Liver (tissue), 9 donors: ENCODE results near the gene ARFGAP1. TPM values are rescaled to one million over a fixed set of nuclear protein-coding genes. Genes with fewer than 3 reads are reported as not detected.

ENCODE experiments used
- DNase-seq: peaks from one replicate; pipeline ENCODE4 v3.0.0-alpha.2; 2017; ENCODE audit warnings: low spot score
- H3K27ac ChIP-seq, 2 donors: one replicate each; pipeline ENCODE4 v1.7.0; 2013; ENCODE audit warnings: inconsistent platforms in 2 of 2, low read length in 2 of 2, control low read depth in 1 of 2, low read depth in 1 of 2, mild to moderate bottlenecking in 1 of 2
- H3K27me3 ChIP-seq, 4 donors: one replicate each; pipeline versions ENCODE4 v1.6.1 to v1.7.0; 2013; ENCODE audit warnings: low read length in 3 of 4, inconsistent platforms in 1 of 4, mild to moderate bottlenecking in 1 of 4, moderate library complexity in 1 of 4; ENCODE audit not compliant: control insufficient read depth in 4 of 4, insufficient read depth in 4 of 4
- H3K36me3 ChIP-seq, 4 donors: one replicate each; pipeline versions ENCODE4 v1.6.1 to v1.7.0; 2013; ENCODE audit warnings: low read length in 3 of 4, mild to moderate bottlenecking in 3 of 4, low read depth in 1 of 4, moderate library complexity in 1 of 4; ENCODE audit not compliant: control insufficient read depth in 4 of 4, insufficient read depth in 3 of 4
- H3K4me1 ChIP-seq, 4 donors: one replicate each; pipeline versions ENCODE4 v1.6.1 to v1.7.0; 2013; ENCODE audit warnings: low read length in 3 of 4, mild to moderate bottlenecking in 3 of 4, moderate library complexity in 1 of 4; ENCODE audit not compliant: control insufficient read depth in 4 of 4, insufficient read depth in 4 of 4
- H3K4me3 ChIP-seq, 3 donors: one replicate each; pipeline versions ENCODE4 v1.6.1 to v1.7.0; 2013; ENCODE audit warnings: low read length in 3 of 3, control low read depth in 1 of 3, low read depth in 1 of 3, mild to moderate bottlenecking in 1 of 3
- H3K9ac ChIP-seq, 2 donors: one replicate each; pipeline ENCODE4 v1.7.0; 2013; ENCODE audit warnings: low read length in 2 of 2, mild to moderate bottlenecking in 2 of 2, moderate library complexity in 2 of 2, control low read depth in 1 of 2, low read depth in 1 of 2
- H3K9me3 ChIP-seq, 4 donors: one replicate each; pipeline versions ENCODE4 v1.6.1 to v1.7.0; 2013; ENCODE audit warnings: low read length in 3 of 4; ENCODE audit not compliant: control insufficient read depth in 4 of 4
- ATF3 ChIP-seq: IDR thresholded peaks from 2 replicates; pipeline ENCODE4 v1.6.1; 2016; ENCODE audit warnings: antibody characterized with exemption
- CTCF ChIP-seq: fragments of 150-350 bp; IDR thresholded peaks from 2 replicates; pipeline ENCODE4 v1.5.1; 2017; ENCODE audit warnings: improper control_type of control experiment, low read depth, low read length; ENCODE audit not compliant: missing input control
- EGR1 ChIP-seq, 2 donors: IDR thresholded peaks; 2 replicates each; pipeline ENCODE4 v1.6.1; 2016 to 2018; ENCODE audit warnings: antibody characterized with exemption in 2 of 2, low read depth in 2 of 2
- FOXA1 ChIP-seq: IDR thresholded peaks from 2 replicates; pipeline ENCODE4 v1.6.1; 2016; ENCODE audit warnings: antibody characterized with exemption
- FOXA2 ChIP-seq: IDR thresholded peaks from 2 replicates; pipeline ENCODE4 v1.6.1; 2016; ENCODE audit warnings: antibody characterized with exemption
- GABPA ChIP-seq, 2 donors: IDR thresholded peaks in 1 of 2; conservative IDR thresholded peaks in 1 of 2; 2 replicates each; pipeline ENCODE4 v1.6.1; 2016; ENCODE audit warnings: antibody characterized with exemption in 2 of 2, mild to moderate bottlenecking in 1 of 2, moderate library complexity in 1 of 2
- HNF4A ChIP-seq, 2 donors: conservative IDR thresholded peaks; 2 replicates each; pipeline ENCODE4 v1.6.1; 2016; ENCODE audit warnings: antibody characterized with exemption in 2 of 2, mild to moderate bottlenecking in 2 of 2
- HNF4G ChIP-seq: IDR thresholded peaks from 2 replicates; pipeline ENCODE4 v1.6.1; 2016; ENCODE audit warnings: antibody characterized with exemption
- JUND ChIP-seq, 2 donors: IDR thresholded peaks; 2 replicates each; pipeline ENCODE4 v1.6.1; 2016; ENCODE audit warnings: antibody characterized with exemption in 2 of 2
- MAX ChIP-seq: IDR thresholded peaks from 2 replicates; pipeline ENCODE4 v1.6.1; 2016; ENCODE audit warnings: antibody characterized with exemption
- NR2F2 ChIP-seq: IDR thresholded peaks from 2 replicates; pipeline ENCODE4 v1.6.1; 2016; ENCODE audit warnings: antibody characterized with exemption
- RAD21 ChIP-seq, 2 donors: IDR thresholded peaks; 2 replicates each; pipeline ENCODE4 v1.6.1; 2016; ENCODE audit warnings: antibody characterized with exemption in 2 of 2, mild to moderate bottlenecking in 2 of 2
- REST ChIP-seq: IDR thresholded peaks from 2 replicates; pipeline ENCODE4 v1.6.1; 2016; ENCODE audit warnings: antibody characterized with exemption, mild to moderate bottlenecking
- RXRA ChIP-seq, 2 donors: IDR thresholded peaks; 2 replicates each; pipeline ENCODE4 v1.6.1; 2017 to 2018; ENCODE audit warnings: antibody characterized with exemption in 2 of 2, mild to moderate bottlenecking in 1 of 2
- SP1 ChIP-seq: IDR thresholded peaks from 2 replicates; pipeline ENCODE4 v1.6.1; 2018; ENCODE audit warnings: antibody characterized with exemption, mild to moderate bottlenecking
- TAF1 ChIP-seq: conservative IDR thresholded peaks from 2 replicates; pipeline ENCODE4 v1.6.1; 2016; ENCODE audit warnings: antibody characterized with exemption, mild to moderate bottlenecking
- YY1 ChIP-seq: IDR thresholded peaks from 2 replicates; pipeline ENCODE4 v1.6.1; 2016; ENCODE audit warnings: antibody characterized with exemption, mild to moderate bottlenecking
- ZBTB33 ChIP-seq: IDR thresholded peaks from 2 replicates; pipeline ENCODE4 v1.6.1; 2016; ENCODE audit warnings: antibody characterized with exemption
- WGBS: extraction: QIAGEN DNeasy Blood & Tissue Kit; methylation state at CpG from one replicate; pipeline ENCODE4 v1.1.7; 2013; 5-methylcytosine and 5-hydroxymethylcytosine counted together
- polyA plus RNA-seq, 2 donors: library from polyadenylated mRNA; stranded (reverse) in 1 of 2; unstranded in 1 of 2; fragments of 200-250 nt in 1 of 2; fragments of >200 nt in 1 of 2; fragmentation: Nextera tagmentation in 1 of 2; extraction: Ambion mirVana in 1 of 2; gene quantifications; one replicate each; pipeline versions ENCODE4 v1.2.1 to v1.2.3, GENCODE V29; 2013 to 2015
- total RNA-seq, 2 donors: library from RNA; depleted of rRNA; stranded (reverse); fragments of >200 nt; gene quantifications; one replicate each; pipeline ENCODE4 v1.2.3, GENCODE V29; 2014
- donor health status: healthy.
- donor health status: healthy.
- donor health status: healthy.
- donor health status: healthy.
- donor health status: healthy.

Gene ARFGAP1
- total and polyA plus RNA-seq, 4 donors: 11.2 to 29.7 (median 21.8) TPM

GRCh38 chr20:63322146-63322932, 49.7 kb downstream of the ARFGAP1 start:
- TF ChIP-seq EGR1 (IDR thresholded peaks at IDR 0.05; ENCODE audit: low read depth in 2 of 2): no peak
- no peak for TF ChIP-seq REST
- TF ChIP-seq NR2F2: no peak
- no peak for TF ChIP-seq FOXA1
- no peak for TF ChIP-seq CTCF
- no peak for TF ChIP-seq RXRA (IDR thresholded peaks at IDR 0.05)
- no peak for TF ChIP-seq HNF4G
- no peak for TF ChIP-seq TAF1
- no peak for TF ChIP-seq SP1
- no peak for TF ChIP-seq YY1
- DNase-seq: no peak
- Histone ChIP-seq H3K27ac (no peak overlapping the region), H3K36me3 (no peaks in the 10 kb centered on the region), H3K9me3 (no peaks in the 10 kb centered on the region), H3K4me3 (no peak overlapping the region), H3K9ac (no peak overlapping the region), H3K4me1 (no peaks in the 10 kb centered on the region), H3K27me3 (no peaks in the 10 kb centered on the region)
- WGBS: 66% methylated on average over 34 of the region's 34 CpGs

GRCh38 chr20:63322933-63323273, 50.3 kb downstream of the ARFGAP1 start:
- WGBS: 40% methylated on average over 15 of the region's 15 CpGs
- H3K4me3 ChIP-seq: no peak overlapping the region
- no peaks in the 10 kb centered on the region for H3K27me3 ChIP-seq
- no peak overlapping the region for H3K27ac ChIP-seq
- H3K36me3 ChIP-seq: no peaks in the 10 kb centered on the region
- no peak for DNase-seq
- no peaks in the 10 kb centered on the region for H3K9me3 ChIP-seq
- no peaks in the 10 kb centered on the region for H3K4me1 ChIP-seq
- H3K9ac ChIP-seq: no peak overlapping the region
- TF ChIP-seq YY1 (no peak), HNF4A (conservative IDR thresholded peaks at IDR 0.05) (no peak), NR2F2 (no peak), ZBTB33 (no peak), JUND (IDR thresholded peaks at IDR 0.05) (no peak), RAD21 (IDR thresholded peaks at IDR 0.05) (no peak), SP1 (no peak), RXRA (IDR thresholded peaks at IDR 0.05) (no peak), FOXA1 (no peak), GABPA (IDR thresholded peaks at IDR 0.05 in 1 of 2, conservative IDR thresholded peaks at IDR 0.05 in 1 of 2) (no peak), ATF3 (no peak), HNF4G (no peak), CTCF (no peak), EGR1 (IDR thresholded peaks at IDR 0.05; ENCODE audit: low read depth in 2 of 2) (no peak), TAF1 (no peak), MAX (no peak), FOXA2 (no peak)
